ENCODE results near the gene CACTIN. TPM values are rescaled to one million over a fixed set of nuclear protein-coding genes. Genes with fewer than 3 reads are reported as not detected.

CACTIN gene
- total RNA-seq, 1 donor = 48.2 TPM

DNA sequence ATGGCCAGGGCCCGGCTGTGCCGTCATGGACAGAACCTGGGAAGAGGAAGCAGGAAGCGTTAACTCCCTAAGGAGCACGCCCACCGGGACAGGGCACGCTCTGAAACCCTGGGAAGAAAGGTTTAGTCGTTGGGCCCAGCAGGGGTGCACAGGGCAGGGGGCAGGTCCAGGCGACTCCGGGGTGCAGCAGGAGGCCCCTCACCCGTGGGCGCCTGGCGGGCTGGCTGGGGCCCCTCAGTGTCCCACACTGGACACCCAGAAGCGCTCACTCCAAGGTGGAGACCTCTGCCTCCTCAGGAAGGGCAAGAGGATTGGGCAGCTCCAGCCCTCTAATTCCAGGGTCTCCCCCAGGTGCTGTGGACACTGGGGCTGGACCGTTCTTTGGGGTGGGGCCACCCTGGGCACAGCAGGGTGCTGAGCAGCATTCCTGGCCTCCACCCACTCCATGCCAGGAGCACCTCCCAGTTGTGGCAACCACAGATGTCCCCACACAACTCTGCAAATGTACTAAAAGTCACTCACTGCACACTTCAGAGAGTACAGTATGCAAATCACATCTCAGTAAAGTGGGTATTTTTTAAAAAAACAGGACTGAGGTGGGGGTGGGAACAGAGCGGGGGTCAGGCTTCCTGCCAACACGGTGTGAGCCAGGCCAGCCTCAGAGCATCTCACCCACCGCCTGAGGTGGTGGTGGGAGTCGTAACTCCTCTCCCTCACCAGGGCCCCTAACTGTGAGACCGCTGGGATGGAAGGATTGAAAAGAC lies 38.5 kb upstream of the CACTIN start:
- no peak for DNase-seq (ENCODE audit: low read depth in 2 of 3, low spot score in 2 of 3)

- DNase-seq (ENCODE audit: low read depth in 2 of 3, low spot score in 2 of 3) = no peak
These were observed 37.2 kb upstream of the CACTIN start for GRCh38 chr19:3663838-3664237.

DNA sequence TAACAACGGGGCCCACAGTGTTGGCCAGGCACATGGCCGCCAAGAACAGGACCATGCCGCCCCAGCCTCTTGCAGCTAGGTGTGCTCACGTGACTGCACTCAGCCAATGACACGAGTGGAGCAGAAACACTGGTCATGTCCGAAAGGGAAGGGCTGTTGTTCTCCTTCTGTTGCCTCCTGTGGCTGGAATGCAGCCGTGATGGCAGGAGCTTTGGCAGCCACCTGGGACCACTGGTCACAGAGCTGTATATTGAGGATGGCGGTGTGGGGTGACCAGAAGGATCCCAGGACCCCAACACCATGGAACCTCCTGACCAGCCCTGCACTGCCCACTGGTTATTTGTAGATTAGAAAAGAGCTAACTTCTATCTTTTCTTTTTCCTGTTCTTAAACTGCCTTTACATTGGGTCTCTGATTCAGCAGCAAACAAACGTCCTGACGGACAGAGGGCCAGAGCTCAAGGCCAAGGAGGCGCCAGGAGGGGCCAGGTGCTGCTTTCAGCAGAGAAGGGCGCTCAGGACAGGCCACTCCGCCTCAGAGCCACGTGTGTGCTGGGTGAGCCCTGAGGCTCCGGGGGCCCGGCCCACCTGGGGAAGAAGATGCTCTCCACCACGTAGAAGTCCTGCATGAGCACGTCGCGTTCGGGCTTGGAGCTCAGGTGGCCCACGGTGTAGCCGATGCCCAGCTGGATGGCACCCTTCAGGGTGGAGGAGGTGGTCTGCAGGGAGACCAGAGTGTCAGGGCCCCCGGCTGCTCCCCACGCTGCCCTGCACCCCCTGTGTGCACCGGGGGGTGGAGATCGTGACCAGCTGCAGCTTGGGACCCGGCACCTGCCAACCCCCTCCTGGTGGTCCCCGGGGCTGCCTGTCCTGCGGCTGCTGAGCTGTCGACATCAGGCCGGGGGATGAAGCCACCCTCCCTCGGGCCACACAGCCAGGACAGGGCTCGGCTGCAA lies 35.0 kb upstream of the CACTIN start:
- no peak for DNase-seq (ENCODE audit: low read depth in 2 of 3, low spot score in 2 of 3)

DNA sequence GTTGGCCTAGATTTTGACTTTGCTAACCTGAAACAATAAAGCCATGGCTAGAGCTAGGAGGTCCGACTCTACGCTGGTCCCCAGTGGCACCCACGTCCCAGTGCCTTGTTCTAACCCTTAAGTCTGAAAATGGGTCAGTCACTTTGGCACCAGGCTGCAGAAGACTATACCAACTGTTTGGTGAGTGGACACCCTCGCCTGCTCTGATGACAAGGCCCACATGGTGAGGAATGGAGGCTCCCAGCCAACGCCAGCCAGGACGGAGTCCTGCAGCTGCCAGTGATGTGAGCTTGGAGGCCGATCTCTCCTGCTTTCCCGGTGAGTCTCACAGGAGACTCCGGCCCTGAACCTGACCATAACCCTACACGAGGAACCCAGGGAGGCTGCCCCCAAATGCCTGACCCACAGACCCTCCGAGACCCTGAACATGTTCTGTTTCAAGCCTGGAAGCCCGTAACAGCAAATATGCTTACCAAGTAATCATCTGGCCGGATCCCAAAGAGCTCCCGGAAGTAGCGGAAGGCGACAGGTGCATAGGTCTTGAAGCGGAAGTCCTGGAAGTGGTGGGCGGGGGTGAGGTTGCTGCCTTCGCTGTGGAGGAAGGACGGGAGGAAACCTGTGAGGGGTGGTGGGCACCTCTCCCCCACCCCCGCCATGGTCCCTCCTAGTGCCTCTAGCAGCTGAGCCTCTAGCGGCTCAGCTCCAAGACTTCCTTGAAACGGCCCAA lies 34.1 kb upstream of the CACTIN start:
- no peak for DNase-seq (ENCODE audit: low read depth in 2 of 3, low spot score in 2 of 3)

DNA sequence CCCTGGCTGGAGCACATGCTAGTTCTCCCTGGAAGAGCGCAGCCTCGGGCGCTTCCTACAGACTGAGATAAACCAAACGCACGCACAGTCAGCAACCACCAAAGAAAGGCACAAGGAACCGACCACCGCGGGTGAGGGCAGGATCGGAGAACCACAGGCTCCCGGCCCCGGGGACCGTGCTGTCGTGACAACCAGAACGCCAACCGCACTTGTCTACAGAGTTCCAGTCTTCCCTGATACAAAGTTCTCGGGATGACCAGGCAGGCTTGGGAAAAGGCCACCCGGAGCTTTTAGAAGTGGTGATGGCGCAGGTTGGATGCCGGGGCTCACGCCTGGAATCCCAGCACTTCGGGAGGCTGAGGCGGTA lies 33.1 kb upstream of the CACTIN start:
- DNase-seq (ENCODE audit: low read depth in 2 of 3, low spot score in 2 of 3) = no peak

- DNase-seq (ENCODE audit: low read depth in 2 of 3, low spot score in 2 of 3) = no peak
These were observed 32.5 kb upstream of the CACTIN start for GRCh38 chr19:3658870-3659745.

- DNase-seq (ENCODE audit: low read depth in 2 of 3, low spot score in 2 of 3) = no peak
These were observed 31.6 kb upstream of the CACTIN start for GRCh38 chr19:3658004-3658869.

- DNase-seq (ENCODE audit: low read depth in 2 of 3, low spot score in 2 of 3) = no peak
These were observed 30.8 kb upstream of the CACTIN start for GRCh38 chr19:3657395-3657769.

DNA sequence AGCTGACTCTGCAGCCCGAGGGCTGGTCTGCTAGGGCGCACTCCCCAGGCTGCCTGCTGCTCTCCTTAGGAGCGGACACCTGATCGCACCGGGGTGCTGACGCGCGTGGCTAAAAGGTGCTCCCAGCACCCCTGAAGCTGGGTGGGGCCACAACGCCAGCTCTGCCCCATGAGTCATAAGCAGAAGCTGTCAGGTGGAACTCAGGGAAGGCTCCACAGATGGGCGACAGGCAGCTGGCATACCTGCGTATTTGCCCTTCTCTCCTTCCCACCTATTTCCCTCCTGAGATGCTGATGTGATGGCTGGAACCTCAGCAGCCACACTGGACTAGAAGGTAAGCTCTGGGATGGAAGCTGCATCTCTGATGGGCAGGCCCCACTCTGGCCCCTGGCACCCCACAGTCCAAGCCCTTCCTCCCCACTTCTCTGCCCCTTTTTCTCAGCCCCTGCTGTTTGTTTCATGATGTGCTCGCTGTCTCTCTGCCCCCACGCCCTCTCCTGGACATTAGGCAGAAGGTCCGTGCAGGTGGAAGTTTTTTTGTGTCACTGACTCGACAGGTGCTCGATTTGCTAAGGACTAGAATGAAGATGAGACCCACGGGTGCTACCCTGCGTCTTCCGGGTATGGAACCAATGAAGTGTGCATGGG lies 30.3 kb upstream of the CACTIN start:
- DNase-seq (ENCODE audit: low read depth in 2 of 3, low spot score in 2 of 3) = no peak

DNA sequence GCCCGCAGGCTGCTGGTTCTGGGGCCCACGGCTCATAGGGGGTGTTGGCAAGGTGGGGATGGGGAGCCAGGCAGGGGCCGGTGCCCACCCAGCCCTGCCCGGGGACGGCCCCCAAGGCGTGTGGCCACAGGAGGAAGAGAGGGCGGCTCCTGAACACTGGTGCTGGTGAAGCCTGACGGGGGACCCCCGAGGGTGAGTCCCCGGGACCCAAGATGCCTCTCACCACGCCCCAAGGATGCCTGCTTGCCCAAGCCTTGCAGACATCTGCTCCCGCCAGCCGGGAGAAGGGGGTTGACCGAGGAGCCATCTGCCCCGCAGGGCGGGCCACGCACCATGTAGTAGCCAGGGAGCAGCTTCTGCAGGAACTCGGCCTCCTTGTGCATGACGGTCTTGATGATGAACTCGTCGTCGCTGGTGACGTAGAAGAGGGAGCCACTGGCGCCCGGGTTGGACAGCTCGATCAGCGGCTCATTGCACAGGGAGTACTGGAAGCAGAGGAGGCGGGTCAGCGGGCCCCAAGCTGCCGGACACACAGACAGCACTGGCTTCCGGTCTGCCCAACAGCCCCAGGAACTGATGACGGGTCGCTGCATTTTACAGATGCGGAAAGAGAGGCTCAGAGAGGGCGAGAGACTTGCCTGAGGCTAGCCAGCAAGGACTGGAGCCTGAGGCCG lies 29.6 kb upstream of the CACTIN start:
- no peak for DNase-seq (ENCODE audit: low read depth in 2 of 3, low spot score in 2 of 3)

GRCh38 chr19:3655402-3656072 lies 28.9 kb upstream of the CACTIN start:
- peak in 2 of 3 donors; percentile 36 to 58 for DNase-seq (ENCODE audit: low read depth in 2 of 3, low spot score in 2 of 3)

DNA sequence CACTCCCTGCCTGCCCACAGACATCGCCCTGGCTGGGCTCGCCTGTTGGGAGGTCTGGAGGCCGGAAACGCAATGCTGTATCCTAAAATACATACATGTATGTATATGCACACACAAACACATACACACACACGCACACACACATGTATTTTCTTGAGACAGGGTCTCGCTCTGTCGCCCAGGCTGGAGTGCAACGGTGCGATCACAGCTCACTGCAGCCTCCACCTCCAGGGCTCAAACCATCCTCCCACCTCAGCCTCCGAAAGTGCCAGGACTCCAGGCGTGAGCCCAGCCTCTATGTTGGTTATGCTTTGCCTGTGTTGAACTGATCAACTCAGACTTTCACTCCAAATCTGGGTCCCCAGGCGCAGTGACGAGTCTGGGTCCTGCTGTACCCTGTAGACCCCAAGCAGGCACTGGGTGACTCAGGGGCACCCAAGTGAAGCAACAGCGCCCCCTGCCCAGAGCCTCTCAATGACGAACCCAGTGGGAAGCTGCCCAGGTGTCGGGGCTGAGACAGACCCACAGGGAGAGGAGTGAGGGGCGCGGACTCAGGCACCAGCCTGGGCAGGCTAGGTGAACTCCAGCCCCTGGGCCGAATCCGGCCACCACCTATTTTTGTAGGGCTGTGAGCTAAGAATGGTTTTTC lies 27.4 kb upstream of the CACTIN start:
- peak in 1 of 3 donors; percentile 34 for DNase-seq (ENCODE audit: low read depth in 2 of 3, low spot score in 2 of 3)

- no peak for DNase-seq (ENCODE audit: low read depth in 2 of 3, low spot score in 2 of 3)
These were observed 26.6 kb upstream of the CACTIN start for GRCh38 chr19:3653081-3653795.

- no peak for DNase-seq (ENCODE audit: low read depth in 2 of 3, low spot score in 2 of 3)
These were observed 25.8 kb upstream of the CACTIN start for GRCh38 chr19:3652422-3652821.

- no peak for DNase-seq (ENCODE audit: low read depth in 2 of 3, low spot score in 2 of 3)
These were observed 25.1 kb upstream of the CACTIN start for GRCh38 chr19:3651684-3652083.

GRCh38 chr19:3649888-3650287 lies 23.3 kb upstream of the CACTIN start:
- DNase-seq (ENCODE audit: low read depth in 2 of 3, low spot score in 2 of 3) = no peak

All from hematopoietic multipotent progenitor cell (in vitro differentiated cells).